Uterus (tissue), 2 donors: ENCODE data around the gene CAMTA1.

Source experiments
- CTCF ChIP-seq, 4 experiments: fragments of 200-600 bp in 2 of 4; fragments of 450-650 bp in 2 of 4; sonication (generic) in 2 of 4; IDR thresholded peaks; one replicate each; pipeline ENCODE4 v1.5.1; 2016 to 2019; ENCODE audit warnings: antibody characterized with exemption in 4 of 4, mild to moderate bottlenecking in 2 of 4, moderate library complexity in 1 of 4
- POLR2A ChIP-seq, 2 donors: fragments of 450-650 bp; IDR thresholded peaks; one replicate each; pipeline ENCODE4 v1.6.1; 2016; ENCODE audit warnings: antibody characterized with exemption in 2 of 2, mild to moderate bottlenecking in 1 of 2, moderate library complexity in 1 of 2

GRCh38 chr1:7113136-7113535 lies 327.9 kb downstream of the CAMTA1 start:
- TF ChIP-seq CTCF (IDR thresholded peaks at IDR 0.05) (no peak), POLR2A (IDR thresholded peaks at IDR 0.05) (no peak)
